ENCODE results near the gene GRID1. TPM values are rescaled to one million over a fixed set of nuclear protein-coding genes. Genes with fewer than 3 reads are reported as not detected.

The GRID1 gene
- total and polyA plus RNA-seq, 10 of the 15 experiments (the other 5 are each of a cell fraction or from before 2014, with no cell fraction given), result 0.04 to 0.62 (median 0.08) TPM; not detected in 5

- Histone ChIP-seq H3K36me3 (ENCODE audit: control insufficient read depth in 2 of 2, insufficient read depth in 2 of 2, low read length in 1 of 2) (no peaks in the 10 kb centered on the region), H3K27ac (ENCODE audit: control insufficient read depth, insufficient read depth) (no peak overlapping the region), H2AFZ (ENCODE audit: control insufficient read depth, low read depth, low read length) (no peak overlapping the region), H3K4me3 (no peak overlapping the region), H4K20me1 (ENCODE audit: control insufficient read depth, insufficient read depth) (no peaks in the 10 kb centered on the region), H3K4me1 (ENCODE audit: control insufficient read depth, insufficient read depth, low read length) (no peaks in the 10 kb centered on the region), H3K79me2 (ENCODE audit: control insufficient read depth, insufficient read depth, low read length) (no peaks in the 10 kb centered on the region), H3K27me3 (replicated peaks in 1 of 2; ENCODE audit: control insufficient read depth in 2 of 2, insufficient read depth in 2 of 2, low read length in 1 of 2) (no peaks in the 10 kb centered on the region; a peak in 2 of 4 replicates), H3K9me3 (replicated peaks; ENCODE audit: control insufficient read depth, insufficient read depth, low read length) (no peaks in the 10 kb centered on the region), H3K4me2 (ENCODE audit: control insufficient read depth, insufficient read depth) (no peak overlapping the region), H3K9ac (ENCODE audit: control insufficient read depth, insufficient read depth, low read length) (no peak overlapping the region)
- no TSS peak for BruUV-seq (replicated peaks)
- ChIA-PET CTCF (interaction anchor here (1.0 kb wide), 1 partner anchor 57 kb away, joined by 4 read pairs; no protein-coding TSS in a partner anchor), POLR2A (no interaction called here), SMC1A (ENCODE audit: uncharacterized antibody, unreplicated experiment) (no interaction called here), RAD21 (ENCODE audit: unreplicated experiment) (no interaction called here)
- FAIRE-seq (no peak), ATAC-seq (peak; percentile 62), DNase-seq (ENCODE audit: low read depth, low spot score) (no peak)
- no peak for TF ChIP-seq KAT2A (conservative IDR thresholded peaks at IDR 0.05; ENCODE audit: control insufficient read depth, low read depth, low read length)
- TF ChIP-seq CHD2 (IDR thresholded peaks at IDR 0.05; ENCODE audit: borderline replicate concordance, low read depth, low read length), result no peak
- TF ChIP-seq, protein P1, sequence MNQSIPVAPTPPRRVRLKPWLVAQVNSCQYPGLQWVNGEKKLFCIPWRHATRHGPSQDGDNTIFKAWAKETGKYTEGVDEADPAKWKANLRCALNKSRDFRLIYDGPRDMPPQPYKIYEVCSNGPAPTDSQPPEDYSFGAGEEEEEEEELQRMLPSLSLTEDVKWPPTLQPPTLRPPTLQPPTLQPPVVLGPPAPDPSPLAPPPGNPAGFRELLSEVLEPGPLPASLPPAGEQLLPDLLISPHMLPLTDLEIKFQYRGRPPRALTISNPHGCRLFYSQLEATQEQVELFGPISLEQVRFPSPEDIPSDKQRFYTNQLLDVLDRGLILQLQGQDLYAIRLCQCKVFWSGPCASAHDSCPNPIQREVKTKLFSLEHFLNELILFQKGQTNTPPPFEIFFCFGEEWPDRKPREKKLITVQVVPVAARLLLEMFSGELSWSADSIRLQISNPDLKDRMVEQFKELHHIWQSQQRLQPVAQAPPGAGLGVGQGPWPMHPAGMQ (IDR thresholded peaks at IDR 0.05; ENCODE audit: borderline replicate concordance), result no peak
- TF ChIP-seq JUNB (IDR thresholded peaks at IDR 0.05), result no peak
- WGBS (ENCODE audit: insufficient coverage, insufficient replicate concordance, low lambda C conversion rate, missing lambda C conversion rate), result 29% methylated on average over 9 of the region's 9 CpGs
- intact Hi-C loops (cut with micrococcal nuclease; ENCODE audit: unreplicated experiment) (no loop called here), in situ Hi-C loops (cut with MboI) (no loop called here)
Measured at GRCh38 chr10:86290933-86291615, 75.5 kb downstream of the GRID1 start.

DNA sequence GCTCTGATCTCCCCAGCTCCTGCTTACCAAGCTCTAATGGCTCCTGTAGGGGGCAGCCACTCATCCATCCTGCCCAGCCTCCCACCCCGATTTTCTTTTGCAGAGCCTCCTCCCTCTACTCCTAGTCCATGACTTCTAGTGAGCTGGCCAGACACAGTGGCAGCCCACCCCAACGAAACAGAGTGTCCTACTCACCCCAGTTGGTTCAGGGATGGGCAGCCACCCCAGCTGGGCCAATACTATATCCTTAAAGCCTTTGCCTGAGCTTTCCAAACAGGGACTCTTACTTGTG lies 77.1 kb downstream of the GRID1 start:
- Histone ChIP-seq H2AFZ (ENCODE audit: control insufficient read depth, low read depth, low read length) (no peak overlapping the region), H3K4me3 (no peak overlapping the region), H3K27me3 (replicated peaks in 1 of 2; ENCODE audit: control insufficient read depth in 2 of 2, insufficient read depth in 2 of 2, low read length in 1 of 2) (no peaks in the 10 kb centered on the region; a peak in 1 of 4 replicates), H3K4me2 (ENCODE audit: control insufficient read depth, insufficient read depth) (no peak overlapping the region), H4K20me1 (ENCODE audit: control insufficient read depth, insufficient read depth) (no peaks in the 10 kb centered on the region; the same call in 1 of the 2 replicates), H3K36me3 (ENCODE audit: control insufficient read depth in 2 of 2, insufficient read depth in 2 of 2, low read length in 1 of 2) (no peaks in the 10 kb centered on the region), H3K27ac (ENCODE audit: control insufficient read depth, insufficient read depth) (no peak overlapping the region), H3K9me3 (replicated peaks; ENCODE audit: control insufficient read depth, insufficient read depth, low read length) (no peaks in the 10 kb centered on the region), H3K9ac (ENCODE audit: control insufficient read depth, insufficient read depth, low read length) (no peak overlapping the region), H3K4me1 (ENCODE audit: control insufficient read depth, insufficient read depth, low read length) (no peaks in the 10 kb centered on the region), H3K79me2 (ENCODE audit: control insufficient read depth, insufficient read depth, low read length) (no peaks in the 10 kb centered on the region)
- intact Hi-C loops (cut with micrococcal nuclease; ENCODE audit: unreplicated experiment), result no loop called here
- ATAC-seq (no peak), FAIRE-seq (no peak), DNase-seq (ENCODE audit: low read depth, low spot score) (no peak)
- RAD21 ChIA-PET (ENCODE audit: unreplicated experiment), result no interaction called here
- in situ Hi-C loops (cut with MboI), result no loop called here
- WGBS (ENCODE audit: insufficient coverage, insufficient replicate concordance, low lambda C conversion rate, missing lambda C conversion rate), result 3% methylated on average over 2 of the region's 2 CpGs
- POLR2A ChIA-PET, result no interaction called here
- TF ChIP-seq ZNF207 (IDR thresholded peaks at IDR 0.05; ENCODE audit: borderline replicate concordance), result no peak
- TF ChIP-seq, protein P2, sequence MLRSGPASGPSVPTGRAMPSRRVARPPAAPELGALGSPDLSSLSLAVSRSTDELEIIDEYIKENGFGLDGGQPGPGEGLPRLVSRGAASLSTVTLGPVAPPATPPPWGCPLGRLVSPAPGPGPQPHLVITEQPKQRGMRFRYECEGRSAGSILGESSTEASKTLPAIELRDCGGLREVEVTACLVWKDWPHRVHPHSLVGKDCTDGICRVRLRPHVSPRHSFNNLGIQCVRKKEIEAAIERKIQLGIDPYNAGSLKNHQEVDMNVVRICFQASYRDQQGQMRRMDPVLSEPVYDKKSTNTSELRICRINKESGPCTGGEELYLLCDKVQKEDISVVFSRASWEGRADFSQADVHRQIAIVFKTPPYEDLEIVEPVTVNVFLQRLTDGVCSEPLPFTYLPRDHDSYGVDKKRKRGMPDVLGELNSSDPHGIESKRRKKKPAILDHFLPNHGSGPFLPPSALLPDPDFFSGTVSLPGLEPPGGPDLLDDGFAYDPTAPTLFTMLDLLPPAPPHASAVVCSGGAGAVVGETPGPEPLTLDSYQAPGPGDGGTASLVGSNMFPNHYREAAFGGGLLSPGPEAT (IDR thresholded peaks at IDR 0.05; ENCODE audit: low read depth), result no peak
- SMC1A ChIA-PET (ENCODE audit: uncharacterized antibody, unreplicated experiment), result no interaction called here
- no TSS peak for BruUV-seq (replicated peaks)
- CTCF ChIA-PET, result no interaction called here
